GM13977 (cell line): Measurements from ENCODE around the gene MGP.

ENCODE experiments used
- DNase-seq: peaks from one replicate; pipeline ENCODE4 v3.0.0; 2012; ENCODE audit warnings: low spot score
- CTCF ChIP-seq: IDR thresholded peaks from 2 replicates; pipeline ENCODE4 v1.5.1; 2012; ENCODE audit warnings: mild to moderate bottlenecking, control low read depth; ENCODE audit not compliant: insufficient read depth; ENCODE audit errors: extremely low read depth, missing control alignments
- in situ Hi-C: fragments of 300-500 bp; cut with MboI; formaldehyde crosslinking; loops from one replicate; pipeline ENCODE4 v1.12.0; 2022; ENCODE audit warnings: low sequenced_read_pairs, low pct_unique_long_range_greater_than_20kb, mixed read lengths, inconsistent platforms; ENCODE audit not compliant: unreplicated experiment

Gene MGP

DNA sequence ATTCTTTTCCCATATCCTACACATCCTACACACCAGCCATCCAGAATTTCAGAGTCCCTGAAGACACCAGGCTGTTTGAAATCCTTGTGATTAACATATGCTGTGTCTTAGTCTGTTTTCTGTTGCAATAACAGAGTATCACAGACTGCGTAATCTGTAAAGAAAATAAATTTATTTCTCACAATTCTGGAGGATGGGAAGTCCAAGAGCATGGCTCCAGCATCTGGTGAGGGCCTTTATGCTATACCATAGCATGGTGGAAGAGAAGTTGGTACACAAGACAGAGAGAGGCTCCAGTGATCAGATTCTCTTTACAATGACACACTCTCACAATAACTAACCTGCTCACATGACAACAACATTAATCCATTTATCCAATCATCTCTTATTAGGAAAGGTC lies 46.4 kb downstream of the MGP start:
- no peak for TF ChIP-seq CTCF
- DNase-seq, result no peak
- in situ Hi-C loops, result no loop called here

- TF ChIP-seq CTCF, result no peak
- in situ Hi-C loops, result no loop called here
- no peak for DNase-seq
Observed at GRCh38 chr12:14836336-14837210, 49.1 kb downstream of the MGP start.

GRCh38 chr12:14834509-14834908 lies 51.1 kb downstream of the MGP start:
- no peak for TF ChIP-seq CTCF
- in situ Hi-C loops, result no loop called here

GRCh38 chr12:14833952-14834351 lies 51.7 kb downstream of the MGP start:
- TF ChIP-seq CTCF, result no peak
- DNase-seq, result no peak
- in situ Hi-C loops, result no loop called here

More at GRCh38 chr12:14834509-14834908, 51.1 kb downstream of the MGP start:
- no peak for DNase-seq

- no peak for TF ChIP-seq CTCF
- DNase-seq, result no peak
- in situ Hi-C loops, result no loop called here
Observed at GRCh38 chr12:14833336-14833735, 52.3 kb downstream of the MGP start.
